GM13977 (cell line): ENCODE data around the gene ZNRF1.
"Not testable (repeated sequence)": the region's sequence is repeated elsewhere in the genome, so short reads cannot be mapped to it uniquely, and the experiment has no call there.

ENCODE experiments used
- DNase-seq: peaks from one replicate; pipeline ENCODE4 v3.0.0; 2012; ENCODE audit warnings: low spot score
- CTCF ChIP-seq: IDR thresholded peaks from 2 replicates; pipeline ENCODE4 v1.5.1; 2012; ENCODE audit warnings: mild to moderate bottlenecking, control low read depth; ENCODE audit not compliant: insufficient read depth; ENCODE audit errors: extremely low read depth, missing control alignments
- in situ Hi-C: fragments of 300-500 bp; cut with MboI; formaldehyde crosslinking; loops from one replicate; pipeline ENCODE4 v1.12.0; 2022; ENCODE audit warnings: low sequenced_read_pairs, low pct_unique_long_range_greater_than_20kb, mixed read lengths, inconsistent platforms; ENCODE audit not compliant: unreplicated experiment

Gene ZNRF1

GRCh38 chr16:75121949-75122568 is 123.2 kb downstream of the ZNRF1 start:
- DNase-seq: no peak
- in situ Hi-C loops: no loop called here
- no peak for TF ChIP-seq CTCF

DNA sequence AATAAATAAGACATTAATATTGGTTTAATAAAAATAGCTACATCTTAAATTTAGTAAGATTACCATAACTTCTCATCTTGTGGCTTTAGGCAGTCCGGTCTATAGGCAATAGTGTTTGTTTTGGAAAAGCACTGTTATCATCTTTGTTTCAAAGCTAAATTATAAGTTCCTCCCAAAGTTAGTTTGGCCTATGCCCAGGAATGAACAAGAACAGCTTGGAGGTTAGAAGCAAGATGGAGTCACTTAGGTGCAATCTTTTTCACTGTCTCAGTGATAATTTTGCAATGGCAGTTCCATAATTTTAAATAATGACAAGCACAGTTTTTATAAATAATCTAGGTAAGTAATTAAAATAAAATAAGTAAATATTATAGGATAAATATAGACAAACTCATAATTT is 123.8 kb downstream of the ZNRF1 start:
- in situ Hi-C loops: no loop called here
- no peak for TF ChIP-seq CTCF
- no peak for DNase-seq

DNA sequence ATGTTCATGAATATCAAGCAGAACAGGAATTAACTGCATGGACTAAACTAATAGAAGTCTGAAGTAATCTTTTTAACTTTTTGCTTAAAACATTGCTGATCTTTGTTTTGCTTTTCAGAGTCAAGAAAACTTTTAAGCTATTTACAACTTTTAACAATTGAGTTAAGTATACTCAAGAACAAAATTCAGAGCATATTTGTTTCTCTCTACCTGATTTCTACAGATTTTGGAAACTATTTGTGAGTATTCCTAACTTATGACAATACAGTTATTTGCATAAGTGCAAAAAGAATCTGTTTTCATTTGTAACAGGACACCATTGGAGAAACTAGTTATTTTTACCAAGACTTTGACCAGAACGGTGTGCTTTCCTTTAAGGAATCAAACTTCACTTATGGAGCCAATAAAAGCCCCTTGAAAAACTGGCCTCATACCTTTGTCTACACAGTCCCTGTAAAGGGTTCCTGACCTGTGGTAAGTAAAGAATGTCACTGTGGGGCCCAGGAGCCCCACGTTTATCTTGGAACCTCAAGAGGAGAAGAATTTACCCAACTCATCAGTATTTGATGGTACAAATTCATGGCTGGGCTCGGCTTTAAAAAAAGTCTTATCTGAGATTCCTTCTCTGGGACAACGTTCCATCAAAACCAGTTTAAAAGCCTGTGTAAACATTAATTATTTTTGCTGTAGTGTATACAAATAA is 129.0 kb downstream of the ZNRF1 start:
- no peak for DNase-seq
- TF ChIP-seq CTCF: no peak
- in situ Hi-C loops: no loop called here

GRCh38 chr16:75129421-75130149 is 130.8 kb downstream of the ZNRF1 start:
- DNase-seq, in situ Hi-C loops: not testable (repeated sequence)

DNA sequence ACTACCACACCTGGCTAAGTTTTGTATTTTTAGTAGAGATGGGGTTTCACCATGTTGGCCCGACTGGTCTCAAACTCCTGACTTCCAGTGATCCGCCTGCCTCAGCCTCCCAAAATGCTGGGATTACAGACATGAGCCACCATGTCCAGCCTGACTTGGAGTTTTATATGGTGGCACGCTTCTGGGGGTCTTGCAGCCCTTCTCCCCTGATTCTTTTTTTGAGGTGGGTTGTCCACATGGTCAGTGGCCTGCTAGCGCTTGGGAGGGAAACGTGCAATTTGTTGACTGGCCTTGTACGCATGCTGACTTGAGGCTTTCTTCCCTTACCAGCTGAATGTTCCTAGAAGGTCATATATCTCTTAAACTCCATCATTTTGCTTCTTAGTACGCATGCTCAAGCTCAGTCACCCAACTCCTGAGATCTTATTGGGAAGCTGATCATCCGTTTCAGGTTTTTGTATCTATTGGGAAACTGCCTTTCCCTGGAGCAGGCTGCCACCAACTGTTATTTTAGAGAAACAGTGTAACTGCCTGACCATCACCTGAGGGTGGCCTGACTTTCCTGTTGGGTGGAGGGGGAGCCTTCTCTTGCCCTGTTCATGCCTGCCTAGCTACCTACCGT is 131.4 kb downstream of the ZNRF1 start:
- DNase-seq: no peak
- TF ChIP-seq CTCF: no peak
- in situ Hi-C loops: no loop called here

GRCh38 chr16:75131081-75131480 is 132.3 kb downstream of the ZNRF1 start:
- DNase-seq: no peak
- in situ Hi-C loops: no loop called here
- no peak for TF ChIP-seq CTCF
